ENCODE results near the gene TTYH3.

TTYH3 gene

GRCh38 chr7:2617325-2617905 lies 14.4 kb upstream of the TTYH3 start:
- no peak for DNase-seq

GRCh38 chr7:2619116-2619515 lies 12.7 kb upstream of the TTYH3 start:
- DNase-seq: peak; percentile 68

- DNase-seq: peak; percentile 55
Measured at GRCh38 chr7:2621061-2621828, 10.5 kb upstream of the TTYH3 start.

- DNase-seq: peak; percentile 42
Measured at GRCh38 chr7:2621948-2622640, 9.7 kb upstream of the TTYH3 start.

GRCh38 chr7:2622869-2623697 lies 8.7 kb upstream of the TTYH3 start:
- no peak for DNase-seq

- no peak for DNase-seq
Measured at GRCh38 chr7:2623698-2624014, 8.1 kb upstream of the TTYH3 start.

- no peak for DNase-seq
Measured at GRCh38 chr7:2624293-2624886, 7.4 kb upstream of the TTYH3 start.

GRCh38 chr7:2626498-2627117 lies 5.2 kb upstream of the TTYH3 start:
- DNase-seq: peak; percentile 64

- DNase-seq: no peak
Measured at GRCh38 chr7:2627258-2628129, 4.3 kb upstream of the TTYH3 start.

- no peak for DNase-seq
Measured at GRCh38 chr7:2628130-2628482, 3.7 kb upstream of the TTYH3 start.

GRCh38 chr7:2628891-2629290 lies 2.9 kb upstream of the TTYH3 start:
- no peak for DNase-seq

GRCh38 chr7:2629746-2630681 lies 1.8 kb upstream of the TTYH3 start:
- DNase-seq: no peak

- DNase-seq: peak; percentile 76
Measured at GRCh38 chr7:2632733-2633537, 1.1 kb downstream of the TTYH3 start.

GRCh38 chr7:2633538-2634266 lies 1.9 kb downstream of the TTYH3 start:
- peak; percentile 84 for DNase-seq

GRCh38 chr7:2634267-2635145 lies 2.7 kb downstream of the TTYH3 start:
- no peak for DNase-seq

GRCh38 chr7:2635148-2635668 lies 3.4 kb downstream of the TTYH3 start:
- no peak for DNase-seq

Data from fibroblast of skin of right quadriceps (primary cell).